Neural crest cell (in vitro differentiated cells): ENCODE measurements around the gene PDXK. TPM values are rescaled to one million over a fixed set of nuclear protein-coding genes. Genes with fewer than 3 reads are reported as not detected.
"Not testable (repeated sequence)": the region's sequence is repeated elsewhere in the genome, so short reads cannot be mapped to it uniquely, and the experiment has no call there.

Source experiments
- DNase-seq: peaks from one replicate; pipeline ENCODE4 v3.0.0; 2021; ENCODE audit warnings: low read depth, mixed read lengths, low spot score
- H3K27ac Mint-ChIP-seq: one replicate; pipeline ENCODE4 v1.8.0; 2021; ENCODE audit warnings: mild to moderate bottlenecking, mixed read lengths; ENCODE audit not compliant: unreplicated experiment
- H3K27me3 Mint-ChIP-seq: 2 replicates; pipeline ENCODE4 v1.8.0; 2021; ENCODE audit warnings: low read depth, mild to moderate bottlenecking, mixed read lengths
- H3K36me3 Mint-ChIP-seq: 2 replicates; pipeline ENCODE4 v1.8.0; 2021; ENCODE audit warnings: low read depth, mild to moderate bottlenecking, mixed read lengths
- H3K4me1 Mint-ChIP-seq: 2 replicates; pipeline ENCODE4 v1.8.0; 2021; ENCODE audit warnings: mixed read lengths
- H3K4me3 Mint-ChIP-seq: one replicate; pipeline ENCODE4 v1.8.0; 2021; ENCODE audit warnings: mild to moderate bottlenecking, mixed read lengths
- H3K9me3 Mint-ChIP-seq: 2 replicates; pipeline ENCODE4 v1.8.0; 2021; ENCODE audit warnings: mixed read lengths
- total RNA-seq: library from RNA; stranded (reverse); gene quantifications from 2 replicates; pipeline ENCODE4 v1.2.1, GENCODE V29; 2021
- TF ChIP-seq, protein P1 (sequence below): fragments of 200-600 bp; sonication (generic); conservative IDR thresholded peaks from 2 replicates; pipeline ENCODE4 v1.5.0; 2021; ENCODE audit warnings: antibody characterized with exemption, mild to moderate bottlenecking

Gene PDXK
- total RNA-seq, 1 donor from 2014 or later: 67.3 TPM

DNA sequence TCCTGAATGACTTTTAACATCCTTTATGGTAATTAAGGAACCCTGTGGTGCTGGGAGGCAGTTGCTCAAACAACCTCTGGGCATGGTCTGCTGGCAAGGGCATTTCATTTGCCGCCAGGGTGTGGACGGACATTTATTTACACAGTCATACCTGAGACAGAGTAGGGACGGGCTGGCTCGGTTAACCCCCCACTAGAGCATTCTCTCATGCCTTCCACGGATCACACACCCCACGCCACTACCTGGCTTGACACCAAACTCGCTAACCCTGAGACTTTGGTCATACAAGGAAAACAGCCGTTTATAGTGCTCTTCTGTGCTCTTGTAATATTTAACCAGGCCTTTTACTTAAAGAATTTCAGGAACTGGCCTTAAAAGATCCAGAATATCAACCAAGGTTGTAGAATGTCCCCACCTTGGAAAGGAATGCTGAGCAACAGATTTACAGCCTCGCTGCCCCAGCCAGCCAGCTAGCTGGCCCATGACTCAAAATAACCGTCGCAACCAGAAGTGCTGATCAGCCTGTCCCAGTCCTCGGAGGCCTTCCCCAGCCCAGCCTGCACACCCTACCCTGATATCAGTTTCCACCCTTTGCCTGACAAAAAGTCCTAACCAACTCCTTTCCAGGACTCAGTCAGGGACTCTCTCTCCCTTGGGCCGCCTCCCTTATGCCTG lies 6.5 kb upstream of the PDXK start:
- H3K4me3 Mint-ChIP-seq: no peak overlapping the region
- H3K4me1 Mint-ChIP-seq: peaks cover 6% of the 10 kb centered on the region
- H3K9me3 Mint-ChIP-seq: no peaks in the 10 kb centered on the region
- no peak overlapping the region for H3K27ac Mint-ChIP-seq
- no peaks in the 10 kb centered on the region for H3K36me3 Mint-ChIP-seq
- TF ChIP-seq, protein P1, sequence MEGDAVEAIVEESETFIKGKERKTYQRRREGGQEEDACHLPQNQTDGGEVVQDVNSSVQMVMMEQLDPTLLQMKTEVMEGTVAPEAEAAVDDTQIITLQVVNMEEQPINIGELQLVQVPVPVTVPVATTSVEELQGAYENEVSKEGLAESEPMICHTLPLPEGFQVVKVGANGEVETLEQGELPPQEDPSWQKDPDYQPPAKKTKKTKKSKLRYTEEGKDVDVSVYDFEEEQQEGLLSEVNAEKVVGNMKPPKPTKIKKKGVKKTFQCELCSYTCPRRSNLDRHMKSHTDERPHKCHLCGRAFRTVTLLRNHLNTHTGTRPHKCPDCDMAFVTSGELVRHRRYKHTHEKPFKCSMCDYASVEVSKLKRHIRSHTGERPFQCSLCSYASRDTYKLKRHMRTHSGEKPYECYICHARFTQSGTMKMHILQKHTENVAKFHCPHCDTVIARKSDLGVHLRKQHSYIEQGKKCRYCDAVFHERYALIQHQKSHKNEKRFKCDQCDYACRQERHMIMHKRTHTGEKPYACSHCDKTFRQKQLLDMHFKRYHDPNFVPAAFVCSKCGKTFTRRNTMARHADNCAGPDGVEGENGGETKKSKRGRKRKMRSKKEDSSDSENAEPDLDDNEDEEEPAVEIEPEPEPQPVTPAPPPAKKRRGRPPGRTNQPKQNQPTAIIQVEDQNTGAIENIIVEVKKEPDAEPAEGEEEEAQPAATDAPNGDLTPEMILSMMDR: no peak
- DNase-seq: no peak
- H3K27me3 Mint-ChIP-seq: peaks cover 3% of the 10 kb centered on the region

DNA sequence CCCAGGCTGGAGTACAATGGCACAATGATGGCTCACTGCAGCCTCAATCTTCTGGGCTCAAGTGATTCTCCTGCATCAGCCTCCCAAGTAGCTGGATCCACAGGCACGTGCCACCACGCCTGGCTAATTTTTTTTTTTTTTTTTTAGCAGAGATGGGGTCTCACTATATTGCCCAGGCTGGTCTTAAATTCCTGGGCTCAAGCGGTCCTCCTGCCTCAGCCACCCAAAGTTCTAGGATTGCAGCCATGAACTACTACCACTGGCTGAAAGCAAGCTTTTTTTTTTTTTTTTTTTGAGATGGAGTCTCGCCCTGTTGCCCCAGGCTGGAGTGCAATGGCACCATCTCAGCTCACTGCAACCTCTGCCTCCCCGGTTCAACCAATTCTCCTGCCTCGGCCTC lies 5.8 kb upstream of the PDXK start:
- not testable (repeated sequence) for H3K36me3 Mint-ChIP-seq, H3K27ac Mint-ChIP-seq, H3K9me3 Mint-ChIP-seq

DNA sequence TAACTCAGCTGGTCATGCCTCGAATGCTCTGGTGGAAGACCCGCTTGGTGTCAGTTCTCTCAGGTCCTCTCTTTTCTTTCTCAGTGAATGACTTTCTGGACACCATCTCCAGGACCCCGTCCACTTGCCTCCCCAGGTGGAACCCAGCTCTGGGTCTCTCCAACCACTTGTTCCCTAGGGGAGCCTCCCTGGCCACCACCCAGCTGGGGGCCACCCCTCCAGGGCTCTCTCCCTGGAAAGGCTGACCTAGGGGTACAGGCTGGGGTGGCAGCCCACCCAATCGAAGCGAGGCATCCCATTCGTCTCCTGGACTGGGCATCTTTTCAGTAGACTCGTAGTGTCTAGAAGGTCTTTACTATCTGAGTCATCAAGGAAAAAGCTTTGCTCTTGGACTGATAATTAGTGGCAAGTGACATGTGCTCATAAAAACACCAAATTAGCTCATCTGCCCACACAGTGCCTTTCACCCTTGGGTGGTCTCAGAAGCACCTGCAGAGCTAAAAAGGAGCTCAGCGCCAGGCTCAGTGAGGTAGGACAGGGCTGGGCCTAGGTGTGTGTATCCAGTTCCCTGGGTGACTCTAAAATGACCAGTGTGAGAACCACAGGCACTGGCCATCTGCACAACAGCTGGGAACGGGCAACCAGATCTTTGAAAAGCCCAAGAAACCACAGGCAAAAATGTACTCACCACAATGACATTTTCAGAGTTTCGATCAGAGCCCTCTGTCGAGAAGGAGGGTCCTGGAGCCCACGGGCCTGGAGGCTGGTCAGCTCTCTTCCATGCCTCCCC lies 2.4 kb upstream of the PDXK start:
- Mint-ChIP-seq H3K4me1 (peaks cover 11% of the 10 kb centered on the region), H3K27ac (no peak overlapping the region), H3K9me3 (no peaks in the 10 kb centered on the region), H3K36me3 (no peaks in the 10 kb centered on the region), H3K27me3 (peaks cover 12% of the 10 kb centered on the region), H3K4me3 (peak overlapping the region; percentile 67)
- TF ChIP-seq, protein P1: no peak
- DNase-seq: no peak

More for the DNA sequence above, 5.8 kb upstream of the PDXK start:
- H3K4me3 Mint-ChIP-seq, H3K27me3 Mint-ChIP-seq, DNase-seq, H3K4me1 Mint-ChIP-seq: not testable (repeated sequence)

DNA sequence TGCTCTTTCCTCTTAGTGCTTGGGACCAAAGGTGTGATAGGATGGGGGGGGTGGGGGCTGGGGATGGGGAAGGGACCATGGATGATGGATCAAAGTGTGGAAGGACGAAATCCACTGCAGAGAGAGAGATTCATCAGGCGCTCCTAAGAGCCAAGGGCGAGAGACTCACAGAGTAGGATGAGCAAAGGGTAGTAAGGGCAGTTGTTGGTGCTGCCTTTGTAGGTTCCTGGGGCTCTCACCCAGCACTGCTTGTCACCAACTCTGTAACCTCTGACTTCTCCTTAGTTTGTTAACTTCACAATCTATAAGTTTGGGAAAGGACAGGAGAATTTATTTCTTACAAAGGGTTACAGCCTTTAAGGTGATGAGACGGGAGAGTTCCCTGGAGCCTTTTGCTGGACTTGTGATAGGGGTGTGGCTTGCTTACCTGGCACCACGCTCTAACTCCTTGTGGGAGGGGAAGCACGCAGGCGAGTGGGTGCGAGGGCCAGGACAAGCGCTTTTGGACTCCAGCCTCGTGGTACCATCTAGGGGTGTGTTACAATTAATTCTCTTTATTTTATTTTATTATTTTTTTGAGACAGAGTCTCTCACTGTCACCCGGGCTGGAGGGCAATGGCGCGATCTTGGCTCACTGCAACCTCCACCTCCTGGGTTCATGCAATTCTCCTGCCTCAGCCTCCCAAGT lies 1.6 kb upstream of the PDXK start:
- no peak overlapping the region for H3K27ac Mint-ChIP-seq
- H3K27me3 Mint-ChIP-seq: peaks cover 12% of the 10 kb centered on the region
- H3K36me3 Mint-ChIP-seq: no peaks in the 10 kb centered on the region
- H3K9me3 Mint-ChIP-seq: no peaks in the 10 kb centered on the region
- H3K4me3 Mint-ChIP-seq: peak overlapping the region; percentile 91
- TF ChIP-seq, protein P1: no peak
- DNase-seq: no peak
- peaks cover 7% of the 10 kb centered on the region for H3K4me1 Mint-ChIP-seq

DNA sequence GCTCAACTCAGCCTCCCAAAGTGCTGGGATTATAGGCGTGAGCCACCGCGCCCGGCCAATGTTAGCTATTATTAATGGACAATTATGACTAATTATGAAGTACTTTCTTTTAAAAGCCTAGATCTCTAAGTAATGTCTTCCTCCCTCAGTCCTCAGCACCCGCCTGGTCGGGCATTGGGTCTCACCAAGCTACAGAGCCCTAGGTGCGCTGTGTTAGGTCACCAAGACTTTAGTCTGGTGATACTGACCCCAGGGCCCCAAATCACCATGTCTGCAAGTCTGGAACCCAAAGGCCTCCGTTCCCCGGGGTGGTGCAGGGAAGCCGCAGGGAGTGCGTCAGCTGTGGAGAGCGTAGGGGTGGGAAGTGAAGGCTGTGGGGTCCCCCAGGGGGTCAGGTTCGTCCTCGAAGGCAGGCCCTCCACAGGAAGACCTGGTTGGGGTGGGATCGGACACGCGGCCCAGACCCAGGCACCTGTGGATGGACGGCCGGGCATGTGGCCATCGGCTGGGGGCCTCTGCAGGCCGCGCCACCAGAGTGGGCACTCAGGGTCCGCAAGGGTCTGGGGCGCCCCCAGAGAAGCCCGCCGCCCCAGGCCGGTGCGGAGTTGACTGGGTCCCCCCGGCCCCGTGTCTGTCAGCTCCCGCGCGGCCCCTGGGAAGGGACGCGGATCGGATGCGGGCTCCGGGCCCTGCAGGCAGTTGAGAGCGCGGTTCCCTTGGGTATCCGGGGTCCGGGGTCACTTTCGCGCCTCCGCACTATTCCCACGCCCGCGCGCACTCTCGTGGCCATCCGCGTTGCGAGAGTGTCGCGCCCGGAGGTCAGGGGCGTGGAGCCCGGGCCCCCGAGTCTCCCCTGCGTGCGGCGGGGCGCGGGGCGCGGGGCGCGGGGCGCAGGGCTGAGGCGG lies 710 bp upstream of the PDXK start:
- Mint-ChIP-seq H3K27ac (no peak overlapping the region), H3K27me3 (peaks cover 12% of the 10 kb centered on the region), H3K36me3 (no peaks in the 10 kb centered on the region), H3K9me3 (no peaks in the 10 kb centered on the region), H3K4me1 (peaks cover 5% of the 10 kb centered on the region), H3K4me3 (peak overlapping the region; percentile 91)
- DNase-seq: no peak
- TF ChIP-seq, protein P1: no peak
